Uterus (tissue), 4 donors: Measurements from ENCODE around the gene ITIH6. TPM values are rescaled to one million over a fixed set of nuclear protein-coding genes. Genes with fewer than 3 reads are reported as not detected.
"Not testable (repeated sequence)": the region's sequence is repeated elsewhere in the genome, so short reads cannot be mapped to it uniquely, and the experiment has no call there.

ENCODE experiments used
- DNase-seq, 2 donors: peaks; one replicate each; pipeline ENCODE4 v3.0.0-alpha.2; 2019 to 2020
- H3K27ac ChIP-seq, 2 donors: fragments of 200-600 bp; sonication (generic); 1 replicate in 1 of 2; 2 replicates in 1 of 2; pipeline ENCODE4 v1.5.1; 2016 to 2018
- H3K27me3 ChIP-seq, 2 donors: fragments of 200-600 bp; sonication (generic); one replicate each; pipeline ENCODE4 v1.5.1; 2018 to 2019; ENCODE audit warnings: control low read depth in 1 of 2
- H3K36me3 ChIP-seq, 2 donors: fragments of 200-600 bp; sonication (generic); one replicate each; pipeline ENCODE4 v1.5.1; 2019; ENCODE audit warnings: control low read depth in 1 of 2
- H3K4me1 ChIP-seq, 2 donors: fragments of 200-600 bp; sonication (generic); one replicate each; pipeline ENCODE4 v1.5.1; 2018 to 2019; ENCODE audit warnings: control low read depth in 1 of 2
- H3K4me3 ChIP-seq, 2 donors: fragments of 200-600 bp; sonication (generic); 1 replicate in 1 of 2; 2 replicates in 1 of 2; pipeline ENCODE4 v1.5.1; 2018 to 2019; ENCODE audit warnings: mild to moderate bottlenecking in 1 of 2
- H3K9me3 ChIP-seq, 2 donors: fragments of 200-600 bp; sonication (generic); one replicate each; pipeline ENCODE4 v1.5.1; 2019; ENCODE audit warnings: control low read depth in 1 of 2
- POLR2A ChIP-seq, 2 donors: fragments of 450-650 bp; IDR thresholded peaks; one replicate each; pipeline ENCODE4 v1.6.1; 2016; ENCODE audit warnings: antibody characterized with exemption in 2 of 2, mild to moderate bottlenecking in 1 of 2, moderate library complexity in 1 of 2
- intact Hi-C: fragments of 100-400 bp; cut with DNase I; formaldehyde crosslinking; loops from one replicate; pipeline ENCODE4 v1.15.1; 2023; ENCODE audit warnings: low total_unique reads
- total RNA-seq, 4 donors: library from RNA; depleted of rRNA in 3 of 4; stranded (reverse); fragments of >200 nt in 3 of 4; gene quantifications; one replicate each; pipeline versions ENCODE4 v1.1.0 to v1.2.4, GENCODE V29; 2014 to 2023
- TF ChIP-seq, protein P1 (sequence below), 4 experiments: fragments of 200-600 bp in 2 of 4; fragments of 450-650 bp in 2 of 4; sonication (generic) in 2 of 4; IDR thresholded peaks; one replicate each; pipeline ENCODE4 v1.5.1; 2016 to 2019; ENCODE audit warnings: antibody characterized with exemption in 4 of 4, mild to moderate bottlenecking in 2 of 4, moderate library complexity in 1 of 4
- donor health status: DM: yes; HTN: yes; CAD: no.

The ITIH6 gene
- total RNA-seq, 4 donors from 2014 or later: not detected

DNA sequence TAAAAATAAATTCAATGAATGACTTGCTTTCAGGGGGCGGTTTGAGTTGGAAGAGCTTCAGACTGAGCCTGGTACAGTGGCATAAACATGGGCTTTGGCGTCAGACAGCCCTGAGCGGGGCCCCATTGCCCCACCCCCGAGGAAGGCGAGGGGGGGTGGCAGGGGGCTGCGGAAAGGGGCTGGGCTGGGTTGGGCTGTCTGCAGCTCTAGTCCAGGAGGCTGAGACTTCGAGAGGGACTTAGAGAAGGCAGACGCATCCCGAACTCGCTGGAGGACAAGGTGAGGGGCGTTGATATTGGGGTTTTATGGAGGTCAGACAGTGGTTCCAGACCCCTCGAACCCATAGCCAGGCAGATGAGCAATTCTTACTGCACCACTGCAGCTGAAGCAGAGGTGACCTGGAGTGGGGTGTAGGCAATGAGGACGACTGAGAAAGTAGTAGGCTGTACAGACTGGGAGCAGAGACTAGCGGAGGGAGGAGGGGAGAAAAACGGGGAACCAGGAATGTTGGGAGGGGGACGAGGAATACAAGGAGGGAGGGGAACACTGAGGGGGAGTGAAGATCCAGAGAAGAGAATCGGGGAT, 9.6 kb upstream of the ITIH6 start, which contains the start of gene MAGED2:
Gene MAGED2, plus strand, starts transcription at position 222 of the 585 bp plus-strand sequence. CDS start 1,587 bp downstream, outside the sequence.
- Histone ChIP-seq H3K27ac (peak within 1 kb of the TSS; percentile 90 to 96), H3K9me3 (no peaks in the 10 kb centered on the region), H3K4me1 (no peaks in the 10 kb centered on the region), H3K27me3 (no peaks in the 10 kb centered on the region), H3K36me3 (no peaks in the 10 kb centered on the region), H3K4me3 (peak within 1 kb of the TSS; percentile 67 to 74)
- intact Hi-C loops: no loop called here
- DNase-seq: peak; percentile 34 to 43
- TF ChIP-seq, protein P1, sequence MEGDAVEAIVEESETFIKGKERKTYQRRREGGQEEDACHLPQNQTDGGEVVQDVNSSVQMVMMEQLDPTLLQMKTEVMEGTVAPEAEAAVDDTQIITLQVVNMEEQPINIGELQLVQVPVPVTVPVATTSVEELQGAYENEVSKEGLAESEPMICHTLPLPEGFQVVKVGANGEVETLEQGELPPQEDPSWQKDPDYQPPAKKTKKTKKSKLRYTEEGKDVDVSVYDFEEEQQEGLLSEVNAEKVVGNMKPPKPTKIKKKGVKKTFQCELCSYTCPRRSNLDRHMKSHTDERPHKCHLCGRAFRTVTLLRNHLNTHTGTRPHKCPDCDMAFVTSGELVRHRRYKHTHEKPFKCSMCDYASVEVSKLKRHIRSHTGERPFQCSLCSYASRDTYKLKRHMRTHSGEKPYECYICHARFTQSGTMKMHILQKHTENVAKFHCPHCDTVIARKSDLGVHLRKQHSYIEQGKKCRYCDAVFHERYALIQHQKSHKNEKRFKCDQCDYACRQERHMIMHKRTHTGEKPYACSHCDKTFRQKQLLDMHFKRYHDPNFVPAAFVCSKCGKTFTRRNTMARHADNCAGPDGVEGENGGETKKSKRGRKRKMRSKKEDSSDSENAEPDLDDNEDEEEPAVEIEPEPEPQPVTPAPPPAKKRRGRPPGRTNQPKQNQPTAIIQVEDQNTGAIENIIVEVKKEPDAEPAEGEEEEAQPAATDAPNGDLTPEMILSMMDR (IDR thresholded peaks at IDR 0.05): no peak
- TF ChIP-seq POLR2A (IDR thresholded peaks at IDR 0.05): peak in 1 of 2 donors; percentile 19

DNA sequence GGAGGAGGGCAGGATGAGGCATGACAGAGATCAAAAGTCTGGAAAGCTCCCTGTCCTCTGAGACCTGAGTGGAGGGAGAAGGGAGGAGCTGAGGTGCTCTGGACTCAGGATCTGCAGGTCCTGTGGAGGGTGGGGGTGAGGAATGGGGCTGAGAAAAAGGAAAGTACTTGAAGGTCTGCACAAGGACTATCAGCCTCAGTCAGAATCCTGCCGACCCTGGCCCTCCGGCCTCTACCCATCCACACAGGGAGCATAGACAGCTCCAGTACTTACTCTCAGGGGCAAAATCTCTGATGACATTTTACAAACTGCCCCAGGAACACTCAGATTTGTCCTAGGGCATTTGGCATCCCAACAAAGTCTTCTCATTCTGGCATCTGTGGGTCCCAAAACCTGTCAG, 991 bp upstream of the ITIH6 start:
- H3K4me3 ChIP-seq: no peak overlapping the region
- no peak for TF ChIP-seq POLR2A (IDR thresholded peaks at IDR 0.05)
- TF ChIP-seq, protein P1 (IDR thresholded peaks at IDR 0.05): no peak
- no peak for DNase-seq
- intact Hi-C loops: no loop called here
- H3K9me3 ChIP-seq: no peaks in the 10 kb centered on the region
- H3K4me1 ChIP-seq: no peaks in the 10 kb centered on the region
- H3K27me3 ChIP-seq: no peaks in the 10 kb centered on the region
- H3K27ac ChIP-seq: no peak overlapping the region
- H3K36me3 ChIP-seq: no peaks in the 10 kb centered on the region

DNA sequence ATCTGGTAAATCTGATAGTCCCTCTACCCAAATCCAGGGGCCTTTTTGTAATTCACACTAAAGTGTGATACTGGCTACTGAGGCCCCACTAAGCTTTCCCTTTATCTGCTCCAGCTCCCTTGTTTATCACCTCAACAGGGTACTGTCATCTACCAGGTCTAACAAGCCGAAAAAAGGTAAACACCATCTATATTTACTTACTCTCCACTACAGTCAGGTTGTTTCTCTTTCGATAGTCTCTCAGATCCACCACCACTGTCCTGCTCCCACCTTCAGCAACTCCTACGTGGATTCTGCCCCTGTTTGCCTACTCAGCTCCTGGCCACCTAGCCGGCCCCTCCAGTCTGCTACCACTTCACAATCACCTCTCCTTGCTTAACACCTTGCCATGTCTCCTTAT, 3.3 kb downstream of the ITIH6 start:
- Histone ChIP-seq H3K4me3 (no peak overlapping the region), H3K27ac (no peak overlapping the region), H3K36me3 (no peaks in the 10 kb centered on the region), H3K4me1 (no peaks in the 10 kb centered on the region), H3K9me3 (no peaks in the 10 kb centered on the region), H3K27me3 (no peaks in the 10 kb centered on the region)
- TF ChIP-seq POLR2A (IDR thresholded peaks at IDR 0.05): no peak
- TF ChIP-seq, protein P1 (IDR thresholded peaks at IDR 0.05): no peak
- DNase-seq: no peak
- intact Hi-C loops: no loop called here

DNA sequence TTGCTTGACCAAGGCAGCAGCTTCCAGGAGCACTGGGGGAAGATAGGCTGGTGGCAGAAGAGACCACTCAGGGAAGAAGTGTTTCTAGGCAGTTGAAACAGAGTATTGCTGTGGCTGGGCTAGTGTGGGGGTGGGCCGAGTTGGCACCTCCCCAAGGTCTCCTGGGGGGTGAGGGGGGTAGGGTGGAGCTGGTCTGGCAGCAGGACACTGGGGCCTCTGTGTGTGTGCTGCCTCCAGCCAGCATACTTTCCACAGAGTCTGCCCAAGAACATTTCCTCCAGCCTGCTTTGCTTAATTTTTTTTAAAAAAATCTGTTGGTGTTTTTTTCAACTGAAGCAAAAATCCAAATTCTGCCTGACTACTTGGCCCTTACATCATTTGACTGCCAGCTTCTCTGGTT, 4.0 kb downstream of the ITIH6 start:
- Histone ChIP-seq H3K27ac (no peak overlapping the region), H3K27me3 (no peaks in the 10 kb centered on the region), H3K4me3 (no peak overlapping the region), H3K9me3 (no peaks in the 10 kb centered on the region), H3K36me3 (no peaks in the 10 kb centered on the region), H3K4me1 (no peaks in the 10 kb centered on the region)
- intact Hi-C loops: no loop called here
- DNase-seq: no peak
- no peak for TF ChIP-seq POLR2A (IDR thresholded peaks at IDR 0.05)
- TF ChIP-seq, protein P1 (IDR thresholded peaks at IDR 0.05): no peak

DNA sequence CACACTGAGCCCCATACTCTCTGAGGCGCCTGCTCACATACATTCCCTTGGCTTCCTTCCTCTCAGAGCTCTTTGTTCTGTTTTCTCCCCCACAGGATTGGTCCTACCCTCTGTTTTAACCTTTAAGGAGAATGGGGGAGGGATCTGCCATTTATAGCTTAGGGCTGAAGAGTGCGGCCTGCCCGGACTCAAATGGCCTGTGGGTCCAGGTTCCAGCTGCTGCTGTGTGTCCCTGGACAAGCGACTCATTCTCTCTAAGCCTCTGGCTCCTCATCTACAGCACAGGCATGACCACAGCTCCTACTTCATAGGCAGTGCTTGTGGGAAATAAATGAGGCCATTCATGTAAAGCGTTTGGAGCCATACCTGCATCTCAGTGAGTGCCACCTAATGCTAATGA, 8.7 kb downstream of the ITIH6 start:
- H3K27ac ChIP-seq, intact Hi-C loops, H3K4me1 ChIP-seq, H3K4me3 ChIP-seq, H3K27me3 ChIP-seq, DNase-seq, H3K9me3 ChIP-seq, H3K36me3 ChIP-seq: not testable (repeated sequence)

DNA sequence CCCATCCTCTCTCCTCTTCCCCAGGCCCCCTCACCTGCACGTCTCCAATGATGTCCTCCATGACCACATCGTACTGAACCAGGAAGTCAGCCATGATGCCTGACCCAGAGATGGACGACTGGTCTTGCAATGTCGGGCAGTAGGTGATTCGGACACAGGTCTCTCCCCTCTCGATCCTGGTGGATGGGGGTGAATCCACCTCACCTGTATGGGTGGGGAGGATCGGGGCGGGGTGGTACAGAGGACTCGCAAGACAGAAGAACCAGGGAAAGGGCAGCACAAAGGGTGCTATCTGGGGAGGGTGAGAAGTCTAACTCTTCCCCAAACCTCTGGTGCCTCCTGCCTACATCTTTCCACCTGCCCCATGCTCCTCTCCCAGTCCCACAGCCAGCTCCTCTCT, 9.6 kb downstream of the ITIH6 start:
- no peak for TF ChIP-seq POLR2A (IDR thresholded peaks at IDR 0.05)
- TF ChIP-seq, protein P1 (IDR thresholded peaks at IDR 0.05): no peak
- Histone ChIP-seq H3K27me3 (no peaks in the 10 kb centered on the region), H3K36me3 (no peaks in the 10 kb centered on the region), H3K4me1 (no peaks in the 10 kb centered on the region), H3K27ac (no peak overlapping the region), H3K9me3 (no peaks in the 10 kb centered on the region), H3K4me3 (no peak overlapping the region)
- no peak for DNase-seq
- intact Hi-C loops: no loop called here
